Ramos (cell line): ENCODE data around the gene RSPO4.

ENCODE experiments used
- in situ Hi-C: fragments of 300-500 bp; cut with MboI; formaldehyde crosslinking; loops from one replicate; pipeline ENCODE4 v1.14.3; 2022; ENCODE audit warnings: low sequenced_read_pairs; ENCODE audit not compliant: unreplicated experiment

The RSPO4 gene

DNA sequence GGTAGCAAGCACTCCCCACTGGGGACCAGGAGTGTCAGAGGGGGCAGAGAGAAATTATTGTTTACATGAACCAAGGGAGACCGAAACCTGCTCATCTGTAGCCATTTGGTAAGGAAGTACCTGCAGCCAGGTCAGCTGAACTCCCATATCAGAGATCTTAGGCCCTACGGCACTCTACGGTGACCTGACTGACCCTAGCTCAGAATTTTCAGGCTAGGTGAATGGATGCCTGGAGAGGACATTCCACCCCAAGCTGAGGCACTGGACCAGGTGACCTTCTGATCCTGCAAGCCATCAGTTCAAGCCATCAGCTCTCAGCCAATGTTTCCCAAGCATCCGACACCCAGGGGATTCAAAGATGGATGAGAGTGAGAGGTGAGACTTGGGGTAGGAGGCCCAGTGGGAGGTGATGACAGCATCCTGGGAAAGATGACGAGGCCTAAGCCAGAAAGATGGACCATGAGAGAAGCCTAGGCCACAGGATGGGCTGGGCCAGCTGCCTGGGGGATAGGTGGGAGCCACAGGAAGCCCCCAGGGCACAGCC lies 88.7 kb downstream of the RSPO4 start:
- in situ Hi-C loops: no loop called here

- in situ Hi-C loops: no loop called here
These were observed 90.1 kb downstream of the RSPO4 start for GRCh38 chr20:911882-912600.

DNA sequence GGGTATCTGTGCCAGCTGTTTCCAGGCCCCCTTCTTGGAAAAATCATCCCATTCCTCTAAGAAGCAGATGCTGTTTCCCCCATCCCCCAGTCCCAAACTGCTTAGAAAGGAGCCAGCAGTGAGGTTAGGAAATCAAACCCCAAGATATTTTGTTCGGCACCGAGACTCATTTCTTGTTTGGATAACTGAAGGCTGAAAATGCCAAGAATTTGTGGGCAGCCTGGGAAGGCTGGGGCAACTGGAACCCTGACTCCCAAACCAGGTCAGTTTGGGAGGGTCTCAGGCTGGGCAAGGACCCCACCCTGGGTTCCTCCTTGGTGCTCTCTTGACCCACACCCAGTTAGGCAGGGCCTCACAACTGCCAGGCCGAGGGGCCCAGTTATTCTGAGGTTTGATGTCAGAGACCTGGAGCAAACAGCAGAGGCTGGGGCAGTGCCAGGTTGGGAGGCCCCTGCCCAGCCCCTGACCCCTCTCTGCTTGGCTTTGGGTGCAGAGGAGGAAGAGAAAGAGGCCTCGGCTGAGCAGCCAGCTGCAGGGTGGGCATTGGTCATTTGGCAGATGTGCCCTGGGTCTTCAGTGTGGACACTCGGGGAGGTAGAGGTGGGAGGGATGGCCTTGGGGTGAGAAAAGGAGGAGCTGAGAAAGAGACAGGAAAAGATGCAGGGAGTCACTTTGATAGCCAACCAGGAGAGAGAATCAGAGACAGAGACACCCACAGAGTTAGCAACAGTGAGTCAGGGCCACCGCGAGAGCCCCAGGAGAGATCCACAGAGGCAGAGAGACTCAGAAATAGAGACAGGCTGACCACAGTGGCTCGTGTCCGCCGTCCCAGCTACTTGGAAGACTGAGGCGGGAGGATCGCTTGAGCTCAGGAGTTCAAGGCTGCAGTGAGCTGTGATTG lies 91.0 kb downstream of the RSPO4 start:
- in situ Hi-C loops: no loop called here

- in situ Hi-C loops: no loop called here
These were observed 91.8 kb downstream of the RSPO4 start for GRCh38 chr20:910132-910869.

GRCh38 chr20:909641-910040 lies 92.5 kb downstream of the RSPO4 start:
- in situ Hi-C loops: no loop called here
